Gastrocnemius medialis (tissue), 4 donors: Measurements from ENCODE around the gene E2F3. TPM values are rescaled to one million over a fixed set of nuclear protein-coding genes. Genes with fewer than 3 reads are reported as not detected.
A peak's percentile ranks its signal among the peaks of the same experiment; 100 is the strongest.

Experiments used
- ATAC-seq, 2 donors: fragments of 150-250 bp; one replicate each; pipeline ENCODE4 v1.9.1; 2016
- DNase-seq, 2 donors: peaks; one replicate each; pipeline ENCODE4 v3.0.0-alpha.2; 2019
- H3K27ac ChIP-seq, 4 donors: fragments of 200-600 bp; sonication (generic); 1 replicate in 1 of 4; 2 replicates in 3 of 4; pipeline ENCODE4 v1.5.1; 2016 to 2018; ENCODE audit warnings: mild to moderate bottlenecking in 2 of 4, moderate library complexity in 1 of 4
- H3K27me3 ChIP-seq, 3 donors: fragments of 200-600 bp; sonication (generic) in 2 of 3; 1 replicate in 1 of 3; 2 replicates in 2 of 3; pipeline versions ENCODE4 v1.5.1 to v1.6.0; 2016 to 2019; ENCODE audit warnings: mild to moderate bottlenecking in 1 of 3, moderate library complexity in 1 of 3
- H3K36me3 ChIP-seq, 2 donors: fragments of 200-600 bp; sonication (generic) in 1 of 2; one replicate each; pipeline ENCODE4 v1.5.1; 2017 to 2018
- H3K4me1 ChIP-seq, 2 donors: fragments of 200-600 bp; sonication (generic) in 1 of 2; one replicate each; pipeline ENCODE4 v1.5.1; 2016 to 2017; ENCODE audit warnings: mild to moderate bottlenecking in 2 of 2
- H3K4me3 ChIP-seq, 4 donors: fragments of 200-600 bp; sonication (generic) in 3 of 4; 1 replicate in 1 of 4; 2 replicates in 3 of 4; pipeline ENCODE4 v1.5.1; 2016 to 2019; ENCODE audit warnings: mild to moderate bottlenecking in 2 of 4
- H3K9me3 ChIP-seq, 3 donors: fragments of 200-600 bp; sonication (generic) in 2 of 3; 1 replicate in 1 of 3; 2 replicates in 2 of 3; pipeline ENCODE4 v1.5.1; 2016 to 2019
- POLR2A ChIP-seq, 2 donors: fragments of 450-650 bp; IDR thresholded peaks; one replicate each; pipeline ENCODE4 v1.6.1; 2017; ENCODE audit warnings: antibody characterized with exemption in 2 of 2, mild to moderate bottlenecking in 2 of 2, moderate library complexity in 2 of 2
- in situ Hi-C, 4 donors: fragments of 200-750 bp; cut with MboI; loops; one replicate each; pipeline versions ENCODE4 v1.15.0 to v1.8.0; 2017; ENCODE audit warnings: low sequenced_read_pairs in 4 of 4
- intact Hi-C: fragments of 100-400 bp; cut with DNase I; formaldehyde crosslinking; loops from one replicate; pipeline ENCODE4 v1.15.1; 2023; ENCODE audit warnings: low total_unique reads
- total RNA-seq, 4 donors: library from RNA; depleted of rRNA; stranded (reverse); fragments of >200 nt; gene quantifications; one replicate each; pipeline versions ENCODE4 v1.1.0 to v1.2.3, GENCODE V29; 2016
- TF ChIP-seq, protein P1 (sequence below), 5 experiments: fragments of 450-650 bp in 3 of 5; fragments of 200-600 bp in 2 of 5; sonication (generic) in 2 of 5; IDR thresholded peaks in 4 of 5; conservative IDR thresholded peaks in 1 of 5; 1 replicate in 4 of 5; 2 replicates in 1 of 5; pipeline ENCODE4 v1.5.1; 2016 to 2019; ENCODE audit warnings: antibody characterized with exemption in 5 of 5, mild to moderate bottlenecking in 3 of 5, moderate library complexity in 3 of 5

The E2F3 gene
- total RNA-seq, 4 donors from 2014 or later = 5.4 to 13.6 (median 10.7) TPM

DNA sequence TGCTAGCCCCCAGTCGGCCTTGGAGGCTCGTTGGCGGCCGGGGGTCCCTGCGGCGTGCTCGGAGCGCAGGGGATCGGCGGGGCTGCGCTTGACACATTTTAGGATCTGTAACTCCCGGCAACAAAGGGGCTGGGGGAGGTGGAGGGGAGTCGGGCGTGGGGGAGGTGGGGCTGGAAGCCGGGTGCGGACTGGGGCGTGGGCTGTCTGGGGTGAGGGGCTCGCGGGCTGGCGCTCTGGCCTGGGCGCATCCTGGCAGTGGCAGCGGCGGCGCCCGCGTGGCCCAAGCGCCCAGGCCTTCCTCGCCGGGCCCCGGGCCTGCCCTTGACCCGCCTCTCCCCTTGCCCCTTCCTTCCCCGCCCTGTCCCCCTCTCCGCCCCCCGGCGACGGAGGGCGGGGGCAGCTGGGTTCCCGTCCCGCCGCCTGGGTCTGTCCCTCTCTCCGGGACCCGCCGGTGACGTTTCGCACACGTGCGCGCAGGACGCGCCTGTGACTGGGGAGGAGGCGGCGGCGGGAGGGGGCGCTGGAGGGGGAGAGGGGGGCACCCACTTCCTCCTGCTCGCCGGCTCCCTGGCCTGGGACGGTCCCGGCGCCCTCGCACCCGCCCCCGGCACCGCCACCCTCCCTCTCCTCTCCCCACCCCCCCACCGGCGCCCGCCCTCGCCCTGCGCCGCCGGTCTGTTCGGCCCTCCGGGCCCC lies 1.5 kb downstream of the E2F3 start:
- intact Hi-C loops (loop anchor here (5.0 kb wide), 2 partner anchors 111 to 1184 kb away; no protein-coding TSS in a partner anchor), in situ Hi-C loops (loop anchor here in 1 of 4 donors (5.0 kb wide), 1 partner anchor 129 kb away; the partner anchor contains the start of gene CDKAL1)
- Histone ChIP-seq H3K36me3 (no peaks in the 10 kb centered on the region), H3K27me3 (no peaks in the 10 kb centered on the region), H3K27ac (peak overlapping the region; percentile 87 to 98 (median 95)), H3K9me3 (no peaks in the 10 kb centered on the region), H3K4me1 (peaks cover 0 to 9% of the 10 kb centered on the region in 2 donors), H3K4me3 (peak overlapping the region; percentile 77 to 92 (median 86))
- ATAC-seq (peak; percentile 17 to 40), DNase-seq (peak; percentile 83 to 89)
- TF ChIP-seq, protein P1, sequence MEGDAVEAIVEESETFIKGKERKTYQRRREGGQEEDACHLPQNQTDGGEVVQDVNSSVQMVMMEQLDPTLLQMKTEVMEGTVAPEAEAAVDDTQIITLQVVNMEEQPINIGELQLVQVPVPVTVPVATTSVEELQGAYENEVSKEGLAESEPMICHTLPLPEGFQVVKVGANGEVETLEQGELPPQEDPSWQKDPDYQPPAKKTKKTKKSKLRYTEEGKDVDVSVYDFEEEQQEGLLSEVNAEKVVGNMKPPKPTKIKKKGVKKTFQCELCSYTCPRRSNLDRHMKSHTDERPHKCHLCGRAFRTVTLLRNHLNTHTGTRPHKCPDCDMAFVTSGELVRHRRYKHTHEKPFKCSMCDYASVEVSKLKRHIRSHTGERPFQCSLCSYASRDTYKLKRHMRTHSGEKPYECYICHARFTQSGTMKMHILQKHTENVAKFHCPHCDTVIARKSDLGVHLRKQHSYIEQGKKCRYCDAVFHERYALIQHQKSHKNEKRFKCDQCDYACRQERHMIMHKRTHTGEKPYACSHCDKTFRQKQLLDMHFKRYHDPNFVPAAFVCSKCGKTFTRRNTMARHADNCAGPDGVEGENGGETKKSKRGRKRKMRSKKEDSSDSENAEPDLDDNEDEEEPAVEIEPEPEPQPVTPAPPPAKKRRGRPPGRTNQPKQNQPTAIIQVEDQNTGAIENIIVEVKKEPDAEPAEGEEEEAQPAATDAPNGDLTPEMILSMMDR (IDR thresholded peaks at IDR 0.05 in 4 of 5, conservative IDR thresholded peaks at IDR 0.05 in 1 of 5) = no peak
- TF ChIP-seq POLR2A (IDR thresholded peaks at IDR 0.05) = peak; percentile 60 to 61

DNA sequence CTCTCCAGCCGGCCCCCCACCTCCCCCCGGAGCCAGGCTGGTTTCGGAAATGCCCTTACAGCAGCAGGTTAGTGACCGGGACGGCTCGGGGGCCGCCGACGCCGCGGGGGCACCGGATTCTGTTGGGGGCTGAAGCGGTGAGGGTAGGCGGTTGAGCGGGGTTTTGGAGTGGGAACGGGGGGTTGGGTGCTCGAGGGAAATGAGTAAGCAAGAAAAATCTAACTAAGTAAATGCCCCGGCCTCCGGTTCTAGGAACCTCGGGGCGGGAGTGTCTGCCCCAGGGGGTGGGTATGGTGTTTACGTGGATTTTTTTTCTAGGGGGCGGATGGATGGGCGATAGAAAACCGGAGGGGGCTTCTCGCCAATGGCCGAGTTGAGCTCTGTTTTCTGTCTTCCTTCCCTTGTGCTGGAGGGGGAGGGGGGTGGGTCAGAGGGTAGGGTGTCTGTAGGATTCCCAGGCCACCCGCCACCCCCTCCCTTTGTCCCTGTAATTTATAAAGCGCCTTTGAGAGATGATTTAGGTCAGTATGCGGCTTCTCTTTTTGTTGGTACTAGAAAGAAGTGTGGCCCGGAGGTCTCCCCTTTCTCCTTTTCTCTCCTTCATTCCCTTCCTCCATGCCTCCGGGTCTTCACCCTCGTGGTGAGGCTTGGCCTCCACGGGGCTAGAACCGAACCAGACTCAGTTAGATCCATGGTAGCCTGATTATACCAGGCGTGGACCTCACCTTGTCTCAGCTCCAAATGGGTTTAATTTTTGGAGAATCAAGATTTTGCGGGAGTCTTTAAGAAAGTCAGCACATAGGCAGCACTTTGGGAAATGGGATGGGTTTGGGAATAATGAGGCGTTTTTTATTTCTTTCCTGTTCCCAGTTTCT lies 2.3 kb downstream of the E2F3 start:
- peaks cover 3 to 16% of the 10 kb centered on the region in 2 donors for H3K4me1 ChIP-seq
- no peak for TF ChIP-seq POLR2A (IDR thresholded peaks at IDR 0.05)
- TF ChIP-seq, protein P1 (IDR thresholded peaks at IDR 0.05 in 4 of 5, conservative IDR thresholded peaks at IDR 0.05 in 1 of 5) = no peak
- no peaks in the 10 kb centered on the region for H3K27me3 ChIP-seq
- ATAC-seq = no peak
- in situ Hi-C loops (loop anchor here in 1 of 4 donors (5.0 kb wide), 1 partner anchor 128 kb away; the partner anchor contains the start of gene CDKAL1), intact Hi-C loops (loop anchor here (5.0 kb wide), 2 partner anchors 112 to 1183 kb away; no protein-coding TSS in a partner anchor)
- H3K9me3 ChIP-seq = no peaks in the 10 kb centered on the region
- DNase-seq = peak in 1 of 2 donors; percentile 18
- H3K27ac ChIP-seq = peak overlapping the region; percentile 87 to 98 (median 95)
- H3K4me3 ChIP-seq = peak overlapping the region; percentile 77 to 92 (median 86)
- no peaks in the 10 kb centered on the region for H3K36me3 ChIP-seq

DNA sequence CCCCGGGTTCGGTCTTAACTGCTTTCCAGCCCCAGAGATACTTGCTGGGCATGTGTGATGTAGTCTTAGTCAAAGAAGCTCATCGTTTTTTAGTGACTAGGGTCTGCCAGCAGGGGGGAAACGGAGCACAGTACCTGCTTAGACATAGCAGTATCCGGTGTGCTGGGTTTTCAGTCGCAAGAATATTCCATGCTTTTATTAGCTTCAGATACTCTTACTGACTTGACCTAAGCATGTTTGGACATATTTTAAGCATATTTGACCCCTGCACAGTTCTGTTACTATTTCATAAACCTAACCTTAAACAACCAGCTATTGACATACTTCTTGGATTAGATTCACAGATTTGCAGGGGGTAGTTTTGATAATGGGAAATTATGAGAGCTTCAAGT lies 3.0 kb downstream of the E2F3 start:
- intact Hi-C loops (loop anchor here (5.0 kb wide), 2 partner anchors 112 to 1183 kb away; no protein-coding TSS in a partner anchor), in situ Hi-C loops (loop anchor here in 1 of 4 donors (5.0 kb wide), 1 partner anchor 128 kb away; the partner anchor contains the start of gene CDKAL1)
- no peaks in the 10 kb centered on the region for H3K27me3 ChIP-seq
- H3K27ac ChIP-seq = peak overlapping the region; percentile 87 to 98 (median 95)
- H3K4me1 ChIP-seq = peaks cover 9 to 23% of the 10 kb centered on the region in 2 donors
- peak overlapping the region; percentile 77 to 92 (median 86) for H3K4me3 ChIP-seq
- no peaks in the 10 kb centered on the region for H3K36me3 ChIP-seq
- ATAC-seq (no peak), DNase-seq (peak in 1 of 2 donors; percentile 57)
- no peaks in the 10 kb centered on the region for H3K9me3 ChIP-seq
- TF ChIP-seq, protein P1 (IDR thresholded peaks at IDR 0.05 in 4 of 5, conservative IDR thresholded peaks at IDR 0.05 in 1 of 5) = peak; percentile 28 to 53 (median 39)
- no peak for TF ChIP-seq POLR2A (IDR thresholded peaks at IDR 0.05)

DNA sequence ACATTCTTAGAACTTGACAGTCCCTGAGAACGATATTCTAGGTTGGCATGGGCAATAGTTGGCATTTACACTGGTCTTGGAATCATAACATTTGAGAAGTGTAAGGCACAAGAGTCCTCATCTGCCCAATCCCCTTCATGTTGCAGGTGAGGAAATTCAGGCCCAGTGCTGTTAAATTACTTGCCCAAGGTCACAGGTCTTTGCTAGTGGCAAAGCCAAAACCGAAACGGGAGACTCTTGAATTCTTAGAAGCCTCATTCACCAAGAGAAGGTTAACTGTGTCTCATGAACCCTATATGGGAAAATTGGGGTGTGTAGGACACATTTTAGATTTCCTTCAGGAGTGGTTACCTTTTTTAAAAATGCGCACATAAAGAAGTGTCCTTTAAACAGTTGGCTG lies 7.2 kb downstream of the E2F3 start:
- DNase-seq = no peak
- peak overlapping the region in 3 of 4 donors; percentile 56 to 77 (median 63) for H3K27ac ChIP-seq
- H3K9me3 ChIP-seq = no peaks in the 10 kb centered on the region
- no peak for ATAC-seq
- intact Hi-C loops = no loop called here
- in situ Hi-C loops = no loop called here
- H3K4me1 ChIP-seq = peaks cover 20 to 61% of the 10 kb centered on the region in 2 donors
- no peaks in the 10 kb centered on the region for H3K36me3 ChIP-seq
- H3K27me3 ChIP-seq = no peaks in the 10 kb centered on the region
- no peak for TF ChIP-seq POLR2A (IDR thresholded peaks at IDR 0.05)
- no peak overlapping the region for H3K4me3 ChIP-seq
